Right atrium auricular region (tissue), 2 donors: Measurements from ENCODE around the gene STK35. TPM values are rescaled to one million over a fixed set of nuclear protein-coding genes. Genes with fewer than 3 reads are reported as not detected.

ENCODE experiments used
- DNase-seq: peaks from one replicate; pipeline ENCODE4 v3.0.0-alpha.2; 2019; ENCODE audit warnings: low spot score
- H3K27ac ChIP-seq, 2 donors: fragments of 200-600 bp; sonication (generic); 1 replicate in 1 of 2; 2 replicates in 1 of 2; pipeline ENCODE4 v1.5.1; 2016 to 2019
- H3K27me3 ChIP-seq, 2 donors: fragments of 200-600 bp; sonication (generic); one replicate each; pipeline versions ENCODE4 v1.5.1 to v1.6.0; 2017 to 2019
- H3K36me3 ChIP-seq: fragments of 200-600 bp; sonication (generic); one replicate; pipeline ENCODE4 v1.5.1; 2016
- H3K4me1 ChIP-seq, 2 donors: fragments of 200-600 bp; sonication (generic); one replicate each; pipeline versions ENCODE4 v1.5.1 to v1.6.0; 2017 to 2019
- H3K4me3 ChIP-seq, 2 donors: fragments of 200-600 bp; sonication (generic); 1 replicate in 1 of 2; 2 replicates in 1 of 2; pipeline ENCODE4 v1.5.1; 2017 to 2019; ENCODE audit warnings: mild to moderate bottlenecking in 1 of 2, moderate library complexity in 1 of 2
- H3K9me3 ChIP-seq, 2 donors: fragments of 200-600 bp; sonication (generic); one replicate each; pipeline ENCODE4 v1.5.1; 2019
- CTCF ChIP-seq, 2 donors: fragments of 200-600 bp; sonication (generic); IDR thresholded peaks; one replicate each; pipeline ENCODE4 v1.5.1; 2019; ENCODE audit warnings: antibody characterized with exemption in 2 of 2
- total RNA-seq, 2 donors: library from RNA; depleted of rRNA; stranded (reverse); fragments of >200 nt; gene quantifications; one replicate each; pipeline ENCODE4 v1.1.0, GENCODE V29; 2016

STK35 gene
- total RNA-seq, 2 donors from 2014 or later, result 15.0 to 18.8 TPM

- Histone ChIP-seq H3K27ac (peak overlapping the region; percentile 55 to 58), H3K4me3 (no peak overlapping the region), H3K27me3 (no peaks in the 10 kb centered on the region), H3K36me3 (peaks cover 18% of the 10 kb centered on the region), H3K9me3 (no peaks in the 10 kb centered on the region), H3K4me1 (peaks cover 0 to 50% of the 10 kb centered on the region in 2 donors)
- DNase-seq, result no peak
- no peak for TF ChIP-seq CTCF (IDR thresholded peaks at IDR 0.05)
Measured at GRCh38 chr20:2146080-2146867, 44.6 kb downstream of the STK35 start.

GRCh38 chr20:2149507-2149906, 47.9 kb downstream of the STK35 start:
- no peak for DNase-seq
- H3K36me3 ChIP-seq, result peaks cover 15% of the 10 kb centered on the region
- H3K4me3 ChIP-seq, result no peak overlapping the region
- H3K27me3 ChIP-seq, result no peaks in the 10 kb centered on the region
- H3K27ac ChIP-seq, result no peak overlapping the region
- H3K4me1 ChIP-seq, result peaks cover 4 to 42% of the 10 kb centered on the region in 2 donors
- H3K9me3 ChIP-seq, result no peaks in the 10 kb centered on the region
- no peak for TF ChIP-seq CTCF (IDR thresholded peaks at IDR 0.05)

GRCh38 chr20:2150660-2151059, 49.0 kb downstream of the STK35 start:
- Histone ChIP-seq H3K9me3 (no peaks in the 10 kb centered on the region), H3K4me1 (peaks cover 4 to 33% of the 10 kb centered on the region in 2 donors), H3K4me3 (no peak overlapping the region), H3K27ac (no peak overlapping the region), H3K27me3 (no peaks in the 10 kb centered on the region), H3K36me3 (peaks cover 9% of the 10 kb centered on the region)
- DNase-seq, result no peak
- TF ChIP-seq CTCF (IDR thresholded peaks at IDR 0.05), result no peak

- peaks cover 4 to 22% of the 10 kb centered on the region in 2 donors for H3K4me1 ChIP-seq
- no peak for TF ChIP-seq CTCF (IDR thresholded peaks at IDR 0.05)
- H3K36me3 ChIP-seq, result peaks cover 9% of the 10 kb centered on the region
- H3K9me3 ChIP-seq, result no peaks in the 10 kb centered on the region
- H3K27ac ChIP-seq, result peak overlapping the region; percentile 2 to 61
- H3K4me3 ChIP-seq, result no peak overlapping the region
- no peaks in the 10 kb centered on the region for H3K27me3 ChIP-seq
- DNase-seq, result no peak
Measured at GRCh38 chr20:2151858-2152281, 50.2 kb downstream of the STK35 start.

- peaks cover 4 to 20% of the 10 kb centered on the region in 2 donors for H3K4me1 ChIP-seq
- H3K27ac ChIP-seq, result peak overlapping the region; percentile 2 to 61
- peaks cover 9% of the 10 kb centered on the region for H3K36me3 ChIP-seq
- no peaks in the 10 kb centered on the region for H3K9me3 ChIP-seq
- H3K4me3 ChIP-seq, result no peak overlapping the region
- no peak for TF ChIP-seq CTCF (IDR thresholded peaks at IDR 0.05)
- DNase-seq, result no peak
- no peaks in the 10 kb centered on the region for H3K27me3 ChIP-seq
Measured at GRCh38 chr20:2152317-2152716, 50.7 kb downstream of the STK35 start.
